CD4-positive, alpha-beta T cell treated with Interleukin-4 for 1 hour (primary cell): ENCODE results near the gene POLR1A.

Experiments used
- DNase-seq, 2 donors: peaks; one replicate each; pipeline ENCODE4 v3.0.0-alpha.2; 2020 to 2022

Gene POLR1A

DNA sequence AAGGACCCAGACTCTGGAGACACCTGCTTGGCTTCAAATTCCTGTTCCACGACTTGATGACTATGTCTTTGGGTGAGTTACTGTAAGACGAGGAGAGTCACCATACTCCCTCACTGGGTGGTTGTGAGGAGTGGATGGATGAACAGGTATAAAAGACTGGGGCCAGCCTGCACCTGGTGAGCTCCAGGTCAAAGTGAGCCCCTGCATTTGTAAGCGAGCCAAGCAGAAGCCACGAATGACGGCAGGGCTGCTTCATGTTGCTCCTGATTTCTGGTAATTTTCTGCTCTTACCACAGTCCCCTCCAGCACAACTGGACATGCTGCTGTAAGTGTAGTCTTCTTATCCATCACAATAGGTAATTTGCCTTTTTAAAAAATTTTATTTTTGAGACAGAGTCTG is 86.6 kb downstream of the POLR1A start:
- DNase-seq, result peak in 1 of 2 donors; percentile 8

DNA sequence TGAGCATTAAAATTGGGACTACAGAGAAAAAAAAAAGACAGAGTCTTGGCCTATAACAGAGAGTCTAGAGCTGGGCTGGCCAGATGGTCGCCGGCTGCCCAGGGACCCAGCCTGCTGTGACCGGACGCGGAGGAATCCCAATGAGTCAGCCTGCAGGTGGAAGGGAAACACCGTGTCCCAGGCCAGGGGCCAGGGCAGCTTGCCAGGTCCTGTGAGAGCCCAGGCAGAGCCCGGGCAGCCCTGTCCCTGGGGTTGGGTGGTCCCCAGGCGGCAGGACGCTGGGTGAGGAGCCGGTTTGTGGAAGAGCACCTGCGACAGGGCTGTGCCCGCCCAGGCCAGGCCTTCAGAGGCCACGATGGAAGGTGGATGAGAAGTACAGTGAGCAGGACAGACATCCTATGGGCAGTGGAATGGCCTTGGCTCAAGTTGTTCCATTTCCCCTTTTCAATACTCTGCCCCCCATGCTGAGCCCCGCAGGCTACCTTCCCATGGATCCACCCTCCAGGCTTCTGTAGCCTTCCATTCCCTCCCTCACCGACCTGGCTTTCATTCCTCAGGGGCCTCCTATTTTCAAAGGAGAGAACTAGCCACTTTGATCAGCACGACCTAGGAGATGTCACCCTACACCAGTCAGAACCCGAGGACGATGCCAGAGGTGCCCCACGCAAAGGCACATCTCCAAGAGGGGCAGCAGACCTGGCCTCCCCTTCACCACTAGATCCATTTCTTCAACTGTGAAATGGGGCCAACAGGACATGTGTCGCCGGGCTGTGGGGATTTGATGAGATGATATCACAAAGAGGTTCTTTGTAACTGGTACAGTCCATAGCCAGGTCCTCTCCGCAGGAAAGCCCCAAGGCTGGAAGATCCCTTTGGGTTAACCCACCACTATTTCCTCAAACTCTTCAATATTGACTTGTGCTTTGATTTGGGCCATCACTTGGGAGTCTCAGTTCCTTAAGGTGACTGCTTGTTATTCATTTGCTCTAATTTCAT is 87.5 kb downstream of the POLR1A start:
- DNase-seq, result peak in 1 of 2 donors; percentile 11

DNA sequence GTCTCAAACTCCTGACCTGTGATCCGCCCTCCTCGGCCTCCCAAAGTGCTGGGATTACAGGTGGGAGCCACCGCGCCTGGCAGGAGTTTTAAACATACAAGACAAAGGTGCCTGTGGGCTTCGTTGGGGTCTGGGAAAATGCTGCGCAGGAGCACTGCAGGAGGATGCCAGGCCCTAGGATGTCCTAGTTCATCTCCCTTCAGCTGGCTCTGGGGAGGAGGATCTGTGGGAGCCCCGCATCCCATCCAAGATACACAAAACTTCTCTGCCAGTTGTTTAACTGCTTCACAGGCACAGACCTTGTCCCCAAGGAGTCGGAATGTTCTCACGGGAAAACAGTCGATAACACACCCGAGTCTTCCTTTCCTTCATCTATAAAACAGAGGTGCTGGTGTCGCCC is 89.1 kb downstream of the POLR1A start:
- no peak for DNase-seq

DNA sequence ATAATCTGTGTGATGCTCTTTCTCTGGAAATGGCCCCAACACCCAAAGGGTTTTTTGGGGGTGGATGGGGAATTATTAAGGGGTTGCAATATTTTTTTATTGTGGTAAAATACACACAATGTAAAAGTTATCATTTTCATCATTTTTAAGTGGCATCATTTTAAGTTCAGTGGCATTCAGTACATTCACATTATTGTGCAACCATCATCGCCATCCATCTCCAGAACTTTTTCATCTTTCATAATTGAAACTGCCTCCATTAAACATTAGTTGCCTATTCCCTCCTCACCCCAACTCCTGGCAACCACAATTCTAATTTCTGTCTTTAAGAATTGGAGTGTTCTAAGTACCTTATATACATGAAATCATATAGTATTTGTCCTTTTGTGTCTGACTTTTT is 90.0 kb downstream of the POLR1A start:
- DNase-seq, result no peak

DNA sequence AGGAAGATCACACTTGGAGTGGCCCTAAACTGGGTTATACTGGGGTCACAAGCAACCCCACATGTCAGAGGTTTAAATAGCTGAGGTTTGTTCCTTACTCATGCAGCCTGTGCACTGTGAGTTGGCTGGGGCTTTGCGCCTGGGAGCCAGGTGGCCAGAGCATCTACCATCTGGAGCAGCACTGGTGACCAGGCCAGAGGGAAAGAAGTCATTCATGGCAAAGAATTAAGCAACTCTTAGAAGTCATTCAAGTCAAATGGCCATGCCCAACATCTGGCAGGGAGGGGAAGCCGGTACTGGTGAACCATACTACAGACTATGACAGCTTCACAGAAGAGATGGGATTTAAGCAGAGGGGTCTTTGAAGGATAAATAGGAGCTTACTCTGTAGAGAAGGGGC is 90.7 kb downstream of the POLR1A start:
- DNase-seq, result peak in 1 of 2 donors; percentile 8

DNA sequence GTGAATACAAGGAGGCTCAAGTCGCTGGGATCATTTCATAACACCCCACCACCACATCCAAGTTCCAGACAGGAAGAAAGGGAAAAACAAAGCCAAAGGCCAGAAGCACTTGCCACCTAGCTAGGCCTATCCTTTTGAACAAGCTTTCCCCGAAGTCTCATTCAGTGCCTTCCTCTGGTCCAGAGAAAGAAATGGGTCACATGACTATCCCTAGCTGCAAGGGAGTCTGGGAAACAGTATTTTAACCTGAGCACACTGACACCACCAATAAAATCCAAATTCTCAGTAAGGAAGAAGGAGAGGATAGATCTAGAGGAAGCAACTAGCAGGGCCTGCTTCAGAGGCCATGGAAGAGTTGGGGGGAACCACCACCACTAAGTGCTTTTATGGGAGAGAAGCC is 91.2 kb downstream of the POLR1A start:
- no peak for DNase-seq

DNA sequence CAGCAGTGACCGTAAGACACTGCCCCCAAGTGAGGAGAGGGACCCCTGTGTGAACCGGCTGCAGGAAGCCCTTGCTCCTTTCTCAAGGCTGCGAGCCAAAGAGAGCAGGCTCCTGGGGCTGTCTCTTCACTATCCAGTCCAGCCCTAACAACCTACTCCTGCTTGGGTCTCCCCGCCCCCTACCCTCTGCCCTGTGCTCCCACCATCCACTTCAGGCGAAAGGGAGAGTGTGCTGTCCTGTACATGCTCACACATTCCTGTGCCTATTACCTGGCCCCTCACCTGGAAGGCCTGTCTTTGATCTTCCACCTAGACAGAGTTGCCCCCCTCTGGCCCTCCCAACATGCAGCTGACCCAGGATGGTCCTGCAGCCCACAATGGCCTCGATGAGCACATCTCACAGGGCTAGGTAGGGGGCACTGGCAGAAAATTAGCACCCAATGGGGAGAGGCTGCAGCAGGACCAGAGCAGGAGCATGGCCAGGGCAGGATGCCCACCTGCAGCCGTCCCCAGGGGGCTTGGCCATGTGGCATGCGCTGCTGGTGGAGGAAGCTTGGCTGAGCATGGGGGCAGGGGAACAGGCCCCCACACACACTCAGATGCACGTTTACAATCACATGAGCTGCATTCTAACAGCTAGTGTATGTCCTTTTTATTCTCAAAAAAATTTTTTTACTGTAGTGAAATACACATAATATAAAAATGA is 93.5 kb downstream of the POLR1A start:
- peak in 1 of 2 donors; percentile 2 for DNase-seq

DNA sequence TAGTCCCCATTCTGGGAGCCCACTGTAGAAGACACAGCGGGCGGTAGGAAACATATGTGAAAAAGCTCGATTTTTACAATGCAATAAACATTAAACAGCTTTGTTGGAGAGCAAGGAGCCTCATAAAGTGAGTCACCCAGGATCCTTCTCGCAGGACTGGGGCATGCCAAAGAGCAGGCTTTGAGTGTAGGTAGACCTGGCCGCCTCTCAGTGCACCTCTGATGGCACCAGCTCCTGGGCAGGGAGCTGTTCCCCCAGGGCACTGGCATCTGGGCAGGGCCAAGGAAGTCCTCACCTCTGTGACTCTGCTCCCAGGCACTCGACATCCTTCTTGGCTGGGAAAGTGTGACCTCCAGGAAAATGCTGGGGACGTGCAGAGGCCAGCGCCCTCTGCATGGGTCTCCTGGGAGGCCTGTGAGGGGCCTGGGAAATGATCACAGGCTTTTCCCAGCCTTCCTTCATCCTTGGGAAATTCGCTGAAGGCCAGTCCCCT is 94.2 kb downstream of the POLR1A start:
- peak in 1 of 2 donors; percentile 10 for DNase-seq

DNA sequence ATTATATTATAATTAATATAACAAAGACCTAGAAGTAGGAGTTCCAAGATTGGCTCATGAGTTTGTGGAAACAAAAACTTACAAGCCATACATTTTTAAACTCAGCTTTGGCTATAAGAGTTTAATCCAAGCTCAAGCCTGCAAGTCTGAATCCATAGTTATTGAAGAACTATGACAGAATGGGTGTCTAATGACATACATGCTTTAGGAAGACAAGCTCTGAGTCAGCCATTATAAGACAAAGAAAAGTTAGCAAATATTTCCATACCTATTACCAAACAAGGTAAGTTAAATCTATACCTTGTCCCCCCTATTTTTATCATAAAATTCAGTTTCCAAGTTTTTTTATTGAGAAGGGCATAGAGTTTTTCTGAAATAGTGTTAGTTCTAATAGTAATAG is 95.6 kb downstream of the POLR1A start:
- DNase-seq, result no peak

DNA sequence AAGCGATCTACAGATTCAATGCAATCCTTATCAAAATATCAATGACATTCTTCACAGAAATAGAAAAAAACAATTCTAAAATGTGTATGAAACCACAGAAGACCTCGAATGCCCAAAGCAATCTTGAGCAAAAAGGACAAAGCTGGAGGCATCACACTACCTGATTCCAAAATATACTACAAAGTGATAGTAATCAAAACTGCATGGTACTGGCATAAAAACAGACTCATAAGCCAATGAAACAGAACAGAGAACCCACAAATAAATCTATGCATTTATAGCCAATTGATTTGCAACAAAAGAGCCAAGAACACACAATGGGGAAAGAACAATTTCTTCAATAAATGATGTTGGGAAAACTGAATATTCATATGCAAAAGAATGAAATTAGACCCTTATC is 99.2 kb downstream of the POLR1A start:
- no peak for DNase-seq

DNA sequence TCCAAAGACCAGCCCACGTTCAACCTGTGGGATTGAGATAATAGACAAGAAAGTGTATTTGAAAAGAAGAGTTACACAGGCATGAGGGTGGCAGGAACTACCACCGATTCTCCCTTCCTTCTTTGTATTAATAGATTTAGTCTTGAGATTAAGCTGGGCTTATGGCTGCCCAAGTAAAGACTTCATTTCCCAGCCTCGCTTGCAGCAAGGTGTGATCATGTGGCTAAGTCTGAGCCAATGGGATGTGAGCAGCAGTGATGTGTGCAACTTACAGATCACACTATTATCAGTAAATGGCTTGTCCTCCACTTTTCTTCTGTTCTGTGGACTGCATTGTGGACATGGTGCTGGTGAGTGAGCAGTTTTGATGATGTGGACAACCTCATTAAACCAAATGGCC is 101.7 kb downstream of the POLR1A start:
- DNase-seq, result no peak

DNA sequence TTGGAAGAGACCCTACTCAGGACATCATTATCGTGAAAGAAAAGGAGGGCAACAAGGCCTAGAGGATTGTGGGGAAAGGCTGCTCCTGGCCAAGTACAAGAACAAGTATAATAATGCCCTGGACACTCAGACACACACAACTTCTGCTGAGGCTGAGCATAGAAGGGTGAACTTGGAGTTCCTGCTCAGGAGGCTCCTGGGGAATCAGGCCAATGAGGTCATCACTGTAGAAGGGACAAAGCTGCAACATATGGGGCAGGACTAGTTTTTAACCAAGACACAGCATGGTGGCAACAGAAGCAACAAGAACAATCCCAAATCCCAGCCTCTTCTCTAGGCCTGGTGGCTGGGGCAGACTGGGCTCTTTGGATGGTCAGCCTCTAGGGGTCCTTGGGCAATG is 102.6 kb downstream of the POLR1A start:
- DNase-seq, result no peak

DNA sequence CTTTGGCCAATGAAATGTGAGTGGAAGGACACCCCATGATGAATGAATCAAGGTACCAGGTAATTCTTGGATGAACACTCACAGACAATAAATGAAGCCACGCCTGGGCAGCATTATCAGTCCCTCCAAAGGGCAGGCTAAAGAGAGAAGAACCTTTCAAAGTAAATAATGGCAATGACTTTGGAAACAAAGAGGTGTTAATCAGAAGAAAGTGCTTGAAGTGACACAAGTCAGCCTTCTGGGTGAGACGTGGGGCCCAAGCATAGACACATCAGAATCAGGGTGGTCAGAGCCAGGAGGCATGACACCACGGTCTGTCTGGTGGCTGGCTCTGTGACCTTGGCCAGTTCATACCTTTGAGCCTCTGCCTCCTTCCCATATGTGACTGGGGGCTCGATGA is 103.3 kb downstream of the POLR1A start:
- no peak for DNase-seq

DNA sequence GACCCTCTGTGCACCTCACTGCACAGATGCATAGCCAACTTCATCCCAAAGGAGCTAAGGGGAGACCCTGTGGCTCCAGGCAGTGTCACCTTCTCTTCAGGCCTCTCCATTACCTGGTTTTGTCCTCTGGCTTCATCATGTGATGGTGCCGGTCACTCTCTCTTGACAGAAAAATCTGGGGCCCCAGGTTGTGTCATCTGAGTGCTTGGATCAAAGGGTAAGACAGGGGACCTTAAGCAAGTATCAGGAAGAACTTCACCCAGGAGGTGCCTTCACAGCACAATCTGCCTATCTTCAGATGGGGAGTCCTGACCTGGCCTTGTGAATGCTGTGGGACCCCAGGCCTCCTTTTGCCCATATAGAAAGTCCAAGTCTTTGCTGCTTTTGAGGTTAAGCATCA is 104.4 kb downstream of the POLR1A start:
- DNase-seq, result no peak

DNA sequence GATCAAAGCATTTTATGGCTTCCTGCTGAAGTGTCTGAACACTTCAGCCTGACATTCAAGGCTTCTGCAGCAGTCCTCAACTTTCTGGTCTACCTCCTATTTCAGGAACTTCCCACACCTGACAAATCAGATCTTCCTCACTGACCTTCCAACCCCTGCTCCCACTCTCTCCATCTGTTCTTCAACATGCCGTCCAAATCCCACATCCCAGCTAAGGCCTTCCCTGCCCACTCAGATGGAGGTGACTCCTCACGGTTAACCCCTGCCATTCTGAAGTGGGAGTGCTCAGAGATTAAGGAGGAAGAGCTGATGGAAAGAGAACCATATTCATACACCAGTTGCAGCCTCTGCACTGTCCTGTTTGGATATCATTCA is 104.8 kb downstream of the POLR1A start:
- no peak for DNase-seq

DNA sequence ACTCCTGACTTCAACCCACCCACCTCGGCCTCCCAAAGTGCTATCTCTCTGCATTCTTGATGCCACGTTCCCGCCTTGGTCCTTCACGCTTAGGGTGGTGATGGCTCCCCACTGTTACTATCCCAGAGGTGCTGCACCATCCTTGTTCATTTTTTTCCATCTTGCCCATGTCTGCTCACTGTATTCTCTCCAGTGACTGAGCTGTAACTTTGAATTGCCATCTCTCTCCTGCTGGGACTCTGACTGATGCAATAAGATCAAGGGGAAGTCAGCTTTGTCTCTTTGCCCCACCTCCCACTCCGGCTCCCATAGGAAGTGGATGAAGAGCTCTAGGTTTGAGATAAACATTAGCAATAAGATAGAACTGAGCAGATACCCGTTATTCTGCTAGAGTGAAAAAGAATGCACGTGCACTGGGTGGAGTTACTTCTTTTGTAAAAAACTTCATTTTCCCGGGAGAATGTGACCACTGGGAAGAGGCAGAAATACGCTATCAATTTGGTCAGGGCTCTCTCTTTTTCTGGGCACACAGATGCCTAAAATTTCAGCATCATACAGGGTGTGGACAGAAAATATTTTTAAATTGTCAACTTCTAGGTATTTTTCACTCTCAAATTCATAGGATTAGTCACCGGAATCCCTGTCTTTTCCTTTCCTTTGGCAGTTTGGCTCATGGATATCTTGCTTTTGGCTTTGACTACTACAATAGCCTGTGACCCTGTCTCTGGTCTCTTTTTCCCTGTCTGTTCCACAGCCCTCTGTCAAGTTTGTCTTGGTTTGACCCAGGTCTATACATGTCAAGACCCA is 105.4 kb downstream of the POLR1A start:
- DNase-seq, result no peak

DNA sequence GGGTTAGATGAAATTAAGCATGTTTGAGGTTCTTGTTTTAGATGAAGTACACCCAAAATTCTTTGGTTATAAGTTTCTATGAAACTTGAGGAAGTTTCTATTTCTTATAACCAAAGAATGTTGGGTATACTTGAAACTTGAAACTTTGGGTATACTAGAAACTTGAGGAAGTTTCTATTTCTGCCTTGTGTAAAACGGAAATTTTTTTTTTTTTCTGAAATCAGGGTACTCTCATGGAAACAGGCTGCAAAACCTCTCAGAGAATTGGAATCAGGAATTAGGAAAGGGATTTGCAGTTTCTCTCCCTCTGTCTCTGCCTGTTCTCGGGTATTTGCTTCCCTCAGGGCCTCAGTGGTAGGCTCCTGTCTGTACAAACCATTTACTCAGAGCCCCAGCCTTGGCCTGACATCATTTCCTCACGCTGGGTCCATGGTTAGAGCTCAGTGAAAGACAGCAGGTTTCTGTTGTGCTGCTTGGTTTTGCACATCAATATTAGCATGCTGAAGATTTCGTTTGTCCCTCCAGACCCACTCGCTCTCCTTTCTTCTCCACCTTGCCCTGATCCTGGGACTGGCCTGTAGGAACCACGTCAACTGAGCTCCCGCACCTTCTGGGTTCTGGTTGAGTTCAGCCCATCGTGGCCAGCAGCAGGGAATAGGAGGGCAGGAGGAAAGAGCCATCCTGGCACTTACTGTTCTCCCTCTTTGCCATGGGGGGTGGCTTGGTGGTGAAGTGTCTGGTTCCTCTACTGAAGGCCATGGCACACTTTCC is 106.4 kb downstream of the POLR1A start:
- DNase-seq, result peak; percentile 41 to 79

DNA sequence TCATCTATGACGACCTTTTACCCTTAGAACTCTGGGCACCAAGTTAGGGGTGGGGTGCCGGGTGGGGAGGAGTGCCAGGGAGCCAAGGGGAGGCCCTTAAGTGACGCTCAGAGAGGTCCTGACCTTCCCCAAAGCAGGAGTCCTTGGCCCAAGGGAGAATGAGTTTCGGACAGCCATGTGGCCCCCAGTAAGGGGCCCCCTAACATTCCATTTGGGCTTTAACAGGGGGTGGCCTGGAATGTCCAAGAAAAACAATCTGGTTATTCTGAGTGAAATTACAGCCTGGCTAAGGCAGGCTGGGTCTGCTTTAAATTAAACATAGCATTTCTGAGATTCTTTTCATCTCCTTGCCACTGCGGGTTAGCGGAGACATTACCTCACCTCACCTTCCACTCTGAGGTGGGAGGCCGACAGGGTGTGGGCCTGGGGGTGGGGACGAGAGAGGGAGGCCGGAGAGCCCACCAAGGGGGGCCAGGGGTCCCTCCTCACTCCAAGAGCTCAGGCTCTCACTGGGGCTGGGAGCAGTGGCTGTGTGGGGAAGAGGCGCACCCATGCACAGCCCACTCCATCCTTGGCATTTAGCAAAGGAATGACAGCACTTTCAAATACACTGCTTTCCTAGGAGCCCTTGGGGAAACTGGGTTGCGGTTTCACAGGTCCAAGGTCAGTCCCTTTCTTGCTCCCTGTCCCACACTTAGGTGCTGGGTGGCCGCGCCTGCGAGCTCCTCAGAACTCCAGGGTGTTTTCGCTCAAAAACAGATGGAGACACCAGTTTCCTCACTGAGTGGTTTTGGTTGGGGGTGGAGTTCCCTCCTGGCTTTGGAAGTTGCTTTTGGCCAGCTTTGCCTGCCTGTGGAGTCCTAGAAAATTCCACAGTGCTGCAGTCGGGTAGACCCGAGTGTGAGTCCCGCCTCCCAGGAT is 107.4 kb downstream of the POLR1A start:
- peak in 1 of 2 donors; percentile 49 for DNase-seq

DNA sequence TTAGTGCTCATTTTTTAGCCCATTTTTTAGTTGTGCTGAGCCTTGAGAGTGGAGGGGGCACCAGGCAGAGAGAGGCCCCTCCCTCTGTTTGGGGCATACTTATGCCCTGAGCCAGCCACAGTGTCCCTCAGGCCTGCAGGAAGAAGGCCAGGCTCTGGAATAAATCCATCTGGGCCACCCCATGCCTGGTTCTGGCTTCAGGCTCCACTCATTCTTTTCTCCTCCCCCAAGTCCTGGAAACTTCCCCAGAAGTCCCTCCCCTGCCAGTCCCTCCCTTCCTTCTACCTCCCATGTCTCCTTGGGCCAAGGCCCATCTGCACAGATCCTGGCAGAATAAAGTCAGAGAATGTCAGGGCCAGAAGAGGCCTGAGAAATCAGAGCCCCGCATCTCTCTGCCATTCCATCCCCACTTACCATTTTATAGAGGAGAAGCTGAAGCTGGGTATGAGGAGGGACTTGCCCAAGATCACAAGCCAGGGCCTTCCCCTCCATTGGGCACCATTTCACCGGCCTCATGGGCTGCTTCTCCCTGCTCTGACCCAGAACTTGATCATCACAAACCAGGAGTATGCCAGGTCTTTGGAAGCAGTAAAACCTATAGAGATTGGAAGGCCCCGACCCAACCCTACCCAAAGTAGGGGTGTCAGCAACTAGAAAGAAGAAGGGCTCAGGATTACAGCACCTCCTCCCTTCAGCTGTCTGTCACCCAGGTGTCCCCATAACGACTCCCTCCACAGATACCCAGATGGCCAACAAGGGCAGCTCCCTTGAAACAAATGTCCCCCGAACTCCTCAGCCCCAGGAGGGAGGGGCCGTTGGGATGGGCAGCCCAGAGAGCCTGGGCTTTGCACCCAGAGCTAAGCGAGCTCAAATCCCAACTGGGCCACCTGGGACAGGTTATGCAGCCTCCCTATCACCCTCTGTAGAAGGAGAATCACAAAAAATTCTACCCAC is 108.4 kb downstream of the POLR1A start:
- no peak for DNase-seq

DNA sequence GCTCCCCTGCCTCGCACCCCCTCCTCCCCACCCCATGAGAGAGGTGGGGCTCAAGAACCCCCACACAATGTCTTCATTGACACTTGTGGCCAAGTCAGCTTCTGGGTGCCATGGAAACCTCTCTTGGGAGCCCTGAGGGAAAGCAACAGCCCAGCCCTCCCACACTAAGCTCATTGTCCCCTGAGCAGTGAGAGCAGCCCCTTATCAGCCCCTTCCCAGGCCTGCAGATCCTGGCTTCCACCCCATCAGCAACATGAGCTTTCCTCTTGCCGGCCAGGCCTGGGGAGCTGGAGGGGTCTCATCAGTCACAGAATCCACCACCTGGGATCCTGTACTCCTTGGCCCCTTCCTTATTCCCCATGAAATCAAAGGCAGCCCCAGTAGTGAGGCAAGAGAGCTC is 109.1 kb downstream of the POLR1A start:
- no peak for DNase-seq
